Retinal pigment epithelial cell (primary cell): Measurements from ENCODE around the gene ABCG4.

Experiments used
- DNase-seq: peaks from one replicate; pipeline ENCODE4 v3.0.0-alpha.2; 2010; ENCODE audit warnings: low read depth
- H3K4me3 ChIP-seq: 2 replicates; pipeline ENCODE4 v1.5.1; 2011; ENCODE audit warnings: mild to moderate bottlenecking, low read length, control low read depth, moderate library complexity
- TF ChIP-seq, protein P1 (sequence below): conservative IDR thresholded peaks from 2 replicates; pipeline ENCODE4 v1.5.1; 2011; ENCODE audit warnings: low read depth, low read length, control low read depth, inconsistent platforms

ABCG4 gene

DNA sequence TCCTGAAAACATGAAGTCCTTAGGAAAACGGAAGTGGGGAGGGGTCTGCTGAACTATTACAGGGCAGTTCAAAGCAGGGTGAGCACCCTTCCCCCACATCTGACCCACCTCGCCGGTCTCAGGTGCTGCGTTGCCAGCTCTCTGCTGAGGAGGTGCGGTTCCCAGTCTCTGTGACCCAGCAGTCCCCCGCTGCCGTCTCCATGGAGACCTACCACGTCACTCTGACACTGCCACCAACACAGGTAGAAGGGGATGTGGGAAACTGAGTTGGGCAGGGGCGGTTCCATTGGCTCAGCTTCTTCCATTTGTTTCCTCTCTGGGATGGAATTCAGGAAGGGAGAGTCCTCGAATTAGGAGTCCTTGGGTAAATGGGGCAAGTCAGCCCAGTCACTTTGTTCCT lies 38.4 kb upstream of the ABCG4 start:
- DNase-seq: no peak
- TF ChIP-seq, protein P1, sequence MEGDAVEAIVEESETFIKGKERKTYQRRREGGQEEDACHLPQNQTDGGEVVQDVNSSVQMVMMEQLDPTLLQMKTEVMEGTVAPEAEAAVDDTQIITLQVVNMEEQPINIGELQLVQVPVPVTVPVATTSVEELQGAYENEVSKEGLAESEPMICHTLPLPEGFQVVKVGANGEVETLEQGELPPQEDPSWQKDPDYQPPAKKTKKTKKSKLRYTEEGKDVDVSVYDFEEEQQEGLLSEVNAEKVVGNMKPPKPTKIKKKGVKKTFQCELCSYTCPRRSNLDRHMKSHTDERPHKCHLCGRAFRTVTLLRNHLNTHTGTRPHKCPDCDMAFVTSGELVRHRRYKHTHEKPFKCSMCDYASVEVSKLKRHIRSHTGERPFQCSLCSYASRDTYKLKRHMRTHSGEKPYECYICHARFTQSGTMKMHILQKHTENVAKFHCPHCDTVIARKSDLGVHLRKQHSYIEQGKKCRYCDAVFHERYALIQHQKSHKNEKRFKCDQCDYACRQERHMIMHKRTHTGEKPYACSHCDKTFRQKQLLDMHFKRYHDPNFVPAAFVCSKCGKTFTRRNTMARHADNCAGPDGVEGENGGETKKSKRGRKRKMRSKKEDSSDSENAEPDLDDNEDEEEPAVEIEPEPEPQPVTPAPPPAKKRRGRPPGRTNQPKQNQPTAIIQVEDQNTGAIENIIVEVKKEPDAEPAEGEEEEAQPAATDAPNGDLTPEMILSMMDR: no peak
- H3K4me3 ChIP-seq: no peak overlapping the region

GRCh38 chr11:119111361-119111925 lies 37.4 kb upstream of the ABCG4 start:
- TF ChIP-seq, protein P1: no peak

DNA sequence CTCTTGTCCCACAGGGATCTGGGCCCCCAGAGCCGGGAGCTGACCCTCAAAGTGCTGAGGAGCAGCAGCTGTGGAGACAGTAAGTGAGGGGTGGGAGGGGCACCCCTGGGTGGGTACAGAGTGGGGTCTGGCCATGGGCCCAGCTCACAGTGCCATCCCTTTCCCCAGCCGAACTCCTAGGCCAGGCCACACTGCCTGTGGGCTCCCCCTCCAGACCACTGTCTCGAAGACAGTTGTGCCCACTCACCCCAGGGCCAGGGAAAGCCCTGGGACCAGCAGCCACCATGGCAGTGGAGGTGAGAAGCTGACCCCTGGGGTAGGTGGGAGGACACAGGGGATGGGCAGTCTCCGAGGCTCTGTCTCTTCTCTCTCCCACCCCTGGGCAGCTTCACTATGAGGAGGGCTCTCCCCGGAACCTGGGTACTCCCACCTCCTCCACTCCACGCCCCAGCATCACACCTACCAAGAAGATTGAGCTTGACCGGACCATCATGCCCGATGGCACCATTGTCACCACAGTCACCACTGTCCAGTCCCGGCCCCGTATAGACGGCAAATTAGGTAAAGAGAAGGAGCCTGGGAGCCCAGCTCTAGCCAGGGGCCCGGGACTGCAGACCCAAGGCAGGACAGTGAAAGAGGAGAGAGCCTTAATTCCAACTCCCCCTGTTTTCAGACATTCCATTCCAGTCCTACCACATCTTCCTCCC lies 36.4 kb upstream of the ABCG4 start:
- TF ChIP-seq, protein P1: no peak
- no peak overlapping the region for H3K4me3 ChIP-seq
- no peak for DNase-seq

More at GRCh38 chr11:119111361-119111925, 37.4 kb upstream of the ABCG4 start:
- H3K4me3 ChIP-seq: no peak overlapping the region
- no peak for DNase-seq

DNA sequence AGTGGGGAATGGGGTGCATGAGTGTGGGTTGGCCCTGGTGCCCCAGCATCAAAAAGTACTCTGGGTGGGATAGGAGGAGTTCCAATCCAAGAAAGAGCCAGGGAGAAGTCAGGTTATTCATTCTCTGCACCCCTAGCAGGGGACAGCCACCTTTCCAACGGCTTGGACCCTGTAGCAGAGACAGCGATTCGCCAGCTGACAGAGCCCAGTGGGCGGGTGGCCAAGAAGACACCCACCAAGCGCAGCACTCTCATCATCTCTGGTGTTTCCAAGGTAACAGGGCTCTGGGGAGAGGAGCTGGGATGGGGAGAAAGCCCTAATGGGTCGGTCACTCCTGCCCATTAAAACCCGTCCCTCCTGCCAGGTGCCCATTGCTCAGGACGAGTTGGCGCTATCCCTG lies 35.1 kb upstream of the ABCG4 start:
- no peak for DNase-seq
- TF ChIP-seq, protein P1: no peak
- H3K4me3 ChIP-seq: no peak overlapping the region

GRCh38 chr11:119114351-119114750 lies 34.5 kb upstream of the ABCG4 start:
- no peak overlapping the region for H3K4me3 ChIP-seq
- no peak for DNase-seq
- TF ChIP-seq, protein P1: no peak

DNA sequence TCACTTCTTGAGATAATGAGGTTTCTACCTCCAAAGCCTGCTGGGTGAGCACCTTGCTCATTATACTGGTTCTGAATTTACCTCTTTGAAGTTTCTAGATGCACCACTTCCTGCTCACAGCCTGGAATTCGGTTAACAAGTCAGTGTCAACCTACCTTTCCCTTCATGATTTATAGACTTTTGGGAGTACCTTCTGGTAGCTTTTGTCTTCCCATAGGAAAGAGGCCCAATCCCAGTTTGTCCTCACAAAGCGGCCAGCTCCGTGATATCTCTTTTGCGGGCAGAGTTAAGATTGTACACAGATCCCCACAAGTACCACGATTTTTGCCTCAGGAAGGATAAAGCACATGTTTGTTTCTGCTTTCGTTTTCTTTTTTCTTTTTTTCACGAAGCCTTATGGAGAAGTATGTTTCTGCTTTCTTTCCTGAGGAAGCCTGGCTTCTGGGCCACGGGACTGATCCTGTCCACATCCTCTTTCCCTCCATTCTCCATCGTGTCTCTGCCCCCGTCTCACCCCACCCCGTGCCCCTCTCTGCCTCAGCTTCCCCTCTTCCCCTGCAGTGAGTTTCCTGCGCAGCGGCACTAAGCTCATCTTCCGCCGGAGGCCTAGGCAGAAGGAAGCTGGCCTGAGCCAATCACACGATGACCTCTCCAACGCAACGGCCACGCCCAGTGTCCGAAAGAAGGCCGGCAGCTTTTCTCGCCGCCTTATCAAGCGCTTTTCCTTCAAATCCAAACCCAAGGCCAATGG lies 33.2 kb upstream of the ABCG4 start:
- TF ChIP-seq, protein P1: no peak
- DNase-seq: no peak
- H3K4me3 ChIP-seq: no peak overlapping the region
